ENCODE measurements around the gene ITGAE. TPM values are rescaled to one million over a fixed set of nuclear protein-coding genes. Genes with fewer than 3 reads are reported as not detected.

ITGAE gene
- total and polyA plus RNA-seq, 10 of the 15 experiments (the other 5 are each of a cell fraction or from before 2014, with no cell fraction given), result 13.1 to 161 (median 34.8) TPM

GRCh38 chr17:3845621-3846436 lies 44.8 kb upstream of the ITGAE start, which contains the start of gene NCBP3:
Gene NCBP3, minus strand, starts transcription at chr17:3846246. Its CDS starts 23 bp downstream, at chr17:3846223.
- peak within 1 kb of the TSS; percentile 79 for H3K27ac ChIP-seq (ENCODE audit: control insufficient read depth, insufficient read depth)
- DNase-seq (ENCODE audit: low read depth, low spot score) (peak; percentile 55), FAIRE-seq (no peak), ATAC-seq (peak; percentile 98)
- no peaks in the 10 kb centered on the region for H4K20me1 ChIP-seq (ENCODE audit: control insufficient read depth, insufficient read depth)
- under 1% methylated on average over 63 of the region's 76 CpGs for WGBS (ENCODE audit: insufficient coverage, insufficient replicate concordance, low lambda C conversion rate, missing lambda C conversion rate)
- H3K4me3 ChIP-seq, result peak within 1 kb of the TSS; percentile 96
- peak within 1 kb of the TSS; percentile 88 for H3K4me2 ChIP-seq (ENCODE audit: control insufficient read depth, insufficient read depth)
- intact Hi-C loops (cut with micrococcal nuclease; ENCODE audit: unreplicated experiment), result no loop called here
- H3K9ac ChIP-seq (ENCODE audit: control insufficient read depth, insufficient read depth, low read length), result peak within 1 kb of the TSS; percentile 95
- H3K79me2 ChIP-seq (ENCODE audit: control insufficient read depth, insufficient read depth, low read length), result peaks cover 22% of the 10 kb centered on the region
- no peaks in the 10 kb centered on the region; a peak in 1 of 4 replicates for H3K27me3 ChIP-seq (replicated peaks in 1 of 2; ENCODE audit: control insufficient read depth in 2 of 2, insufficient read depth in 2 of 2, low read length in 1 of 2)
- H3K4me1 ChIP-seq (ENCODE audit: control insufficient read depth, insufficient read depth, low read length), result peaks cover 17% of the 10 kb centered on the region
- H3K9me3 ChIP-seq (replicated peaks; ENCODE audit: control insufficient read depth, insufficient read depth, low read length), result no peaks in the 10 kb centered on the region
- ChIA-PET POLR2A (interaction anchor here (0.6 to 1.2 kb wide), 5 partner anchors 47 to 297 kb away, joined by 3 to 4 read pairs (median 3); partner anchors contain the start of genes CAMKK1, CYB5D2 and ZZEF1), RAD21 (ENCODE audit: unreplicated experiment) (interaction anchor here (0.7 to 4.3 kb wide), 9 partner anchors 19 to 663 kb away, joined by 3 to 59 read pairs (median 6); partner anchors contain the start of genes CTNS and SHPK), CTCF (interaction anchor here (0.6 to 4.9 kb wide), 40 partner anchors 9 to 330 kb away, joined by 3 to 115 read pairs (median 4); partner anchors contain the start of genes CAMKK1 and P2RX1), SMC1A (ENCODE audit: uncharacterized antibody, unreplicated experiment) (interaction anchor here (0.6 to 6.5 kb wide), 15 partner anchors 9 to 228 kb away, joined by 3 to 79 read pairs (median 4); no protein-coding TSS in a partner anchor)
- peaks cover 0 to 9% of the 10 kb centered on the region in 2 experiments; a peak in 2 of 4 replicates for H3K36me3 ChIP-seq (ENCODE audit: control insufficient read depth in 2 of 2, insufficient read depth in 2 of 2, low read length in 1 of 2)
- BruUV-seq (replicated peaks), result no TSS peak
- in situ Hi-C loops (cut with MboI), result no loop called here
- peak within 1 kb of the TSS; percentile 83 for H2AFZ ChIP-seq (ENCODE audit: control insufficient read depth, low read depth, low read length)
- TF ChIP-seq RAD21 (IDR thresholded peaks at IDR 0.05; ENCODE audit: insufficient read depth, low read depth, low read length) (0 out of 2 replicates have a peak, but pooled peaks have one; percentile 29), EP300 (IDR thresholded peaks at IDR 0.05; ENCODE audit: borderline replicate concordance in 1 of 2, control insufficient read depth in 1 of 2, low read depth in 2 of 2, low read length in 2 of 2) (no peak), HDGF (IDR thresholded peaks at IDR 0.05) (peak; percentile 49; the same call in 1 of the 2 replicates), CUX1 (IDR thresholded peaks at IDR 0.05; ENCODE audit: insufficient replicate concordance, low read depth, low read length) (no peak), ZNF207 (IDR thresholded peaks at IDR 0.05; ENCODE audit: borderline replicate concordance) (peak; percentile 97; the same call in 1 of the 2 replicates), STAT3 (IDR thresholded peaks at IDR 0.05; ENCODE audit: low read depth, low read length) (no peak), CREM (IDR thresholded peaks at IDR 0.05; ENCODE audit: low read depth) (peak; percentile 79), RAD51 (IDR thresholded peaks at IDR 0.05) (no peak), PAX8 (IDR thresholded peaks at IDR 0.05) (no peak), SREBF2 (IDR thresholded peaks at IDR 0.05; ENCODE audit: low read length) (no peak), ZZZ3 (IDR thresholded peaks at IDR 0.05; ENCODE audit: control insufficient read depth, insufficient read length, low read depth) (no peak), SMARCA5 (IDR thresholded peaks at IDR 0.05) (peak; percentile 97), E2F4 (IDR thresholded peaks at IDR 0.05; ENCODE audit: low read depth, low read length) (0 out of 2 replicates have a peak, but pooled peaks have one; percentile 53), ATF3 (IDR thresholded peaks at IDR 0.05; ENCODE audit: borderline replicate concordance, extremely low read depth, low read depth, low read length) (no peak), BACH1 (IDR thresholded peaks at IDR 0.05; ENCODE audit: borderline replicate concordance) (peak; percentile 90)

All from GM12878 (cell line).